Activated CD4-positive, alpha-beta T cell treated with anti-CD3 and anti-CD28 coated beads for 24 hours (primary cell): ENCODE results near the gene NLRP10.
"Not testable (repeated sequence)": the region's sequence is repeated elsewhere in the genome, so short reads cannot be mapped to it uniquely, and the experiment has no call there.

Experiments used
- DNase-seq, 2 donors: peaks; one replicate each; pipeline ENCODE4 v3.0.0-alpha.2; 2020; ENCODE audit warnings: low read depth in 2 of 2

NLRP10 gene, protein sequence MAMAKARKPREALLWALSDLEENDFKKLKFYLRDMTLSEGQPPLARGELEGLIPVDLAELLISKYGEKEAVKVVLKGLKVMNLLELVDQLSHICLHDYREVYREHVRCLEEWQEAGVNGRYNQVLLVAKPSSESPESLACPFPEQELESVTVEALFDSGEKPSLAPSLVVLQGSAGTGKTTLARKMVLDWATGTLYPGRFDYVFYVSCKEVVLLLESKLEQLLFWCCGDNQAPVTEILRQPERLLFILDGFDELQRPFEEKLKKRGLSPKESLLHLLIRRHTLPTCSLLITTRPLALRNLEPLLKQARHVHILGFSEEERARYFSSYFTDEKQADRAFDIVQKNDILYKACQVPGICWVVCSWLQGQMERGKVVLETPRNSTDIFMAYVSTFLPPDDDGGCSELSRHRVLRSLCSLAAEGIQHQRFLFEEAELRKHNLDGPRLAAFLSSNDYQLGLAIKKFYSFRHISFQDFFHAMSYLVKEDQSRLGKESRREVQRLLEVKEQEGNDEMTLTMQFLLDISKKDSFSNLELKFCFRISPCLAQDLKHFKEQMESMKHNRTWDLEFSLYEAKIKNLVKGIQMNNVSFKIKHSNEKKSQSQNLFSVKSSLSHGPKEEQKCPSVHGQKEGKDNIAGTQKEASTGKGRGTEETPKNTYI

GRCh38 chr11:7965386-7965785 lies at the start of gene NLRP10:
TSS of gene NLRP10 (minus strand) at chr11:7965447. CDS start at chr11:7963495, 1,952 bp downstream.
- DNase-seq = no peak

DNA sequence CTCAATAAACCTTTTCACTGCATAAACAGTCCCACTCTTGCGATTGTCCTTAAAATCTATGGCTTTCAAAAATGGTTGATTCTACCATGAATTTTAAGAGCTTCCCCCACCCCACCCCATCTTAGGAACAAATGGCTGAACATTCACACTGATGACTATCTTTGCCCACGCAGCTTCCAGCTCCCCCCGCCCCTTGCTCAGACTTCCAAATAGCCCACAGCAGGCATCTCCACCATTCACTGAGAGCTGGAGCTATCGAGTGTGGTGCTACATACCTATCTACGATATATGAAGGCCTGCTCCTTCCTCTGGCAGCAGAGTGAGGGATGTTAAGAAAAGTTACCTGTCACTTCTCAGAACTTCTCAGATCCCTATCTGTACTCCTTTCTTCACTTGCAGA lies 48.6 kb upstream of the NLRP10 start:
- DNase-seq = no peak

- no peak for DNase-seq
Observed at GRCh38 chr11:8011981-8012444, 46.8 kb upstream of the NLRP10 start.

- DNase-seq = no peak
Observed at GRCh38 chr11:8011371-8011770, 46.1 kb upstream of the NLRP10 start.

- no peak for DNase-seq
Observed at GRCh38 chr11:8009856-8010255, 44.6 kb upstream of the NLRP10 start.

- no peak for DNase-seq
Observed at GRCh38 chr11:8008212-8008611, 43.0 kb upstream of the NLRP10 start.

- DNase-seq = peak in 1 of 2 donors; percentile 31
Observed at GRCh38 chr11:8006349-8006977, 41.2 kb upstream of the NLRP10 start.

DNA sequence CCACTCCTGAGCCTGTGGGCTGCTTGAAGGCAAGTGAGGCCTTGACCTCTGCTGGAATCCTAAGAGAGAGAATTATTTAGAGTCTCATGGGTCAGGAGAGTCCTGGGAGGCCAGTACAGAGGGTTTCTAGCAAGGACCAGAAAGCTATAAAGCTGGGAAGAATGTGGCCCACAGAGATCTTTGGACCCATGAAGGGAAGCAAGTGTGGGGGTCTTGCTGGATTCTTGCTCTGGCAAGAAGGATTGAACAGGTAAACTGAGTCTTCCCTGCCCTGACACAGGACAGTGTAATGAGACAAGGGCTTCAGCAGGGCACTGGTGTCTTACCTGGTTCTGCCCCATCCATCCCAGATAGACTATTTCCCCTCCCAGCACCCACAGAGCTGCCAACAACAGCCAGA lies 40.3 kb upstream of the NLRP10 start:
- DNase-seq = no peak

DNA sequence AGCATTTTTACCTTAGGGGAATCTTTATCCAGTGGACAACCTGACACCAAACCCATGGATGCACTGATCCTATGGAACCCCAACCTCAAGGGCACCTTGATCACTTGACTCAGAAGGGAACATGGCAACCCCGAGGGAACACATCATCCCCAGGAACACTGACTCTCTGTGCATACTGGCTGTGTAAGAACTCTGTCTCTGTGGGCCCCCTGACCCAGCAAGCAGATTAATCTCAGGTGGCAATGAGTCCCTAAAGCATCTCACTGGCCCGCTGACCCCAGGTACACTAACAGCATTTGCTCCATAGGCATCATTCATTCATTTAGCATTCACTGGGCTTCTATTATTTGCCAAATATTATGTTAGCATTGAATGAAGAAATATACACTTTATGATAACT lies 38.8 kb upstream of the NLRP10 start:
- DNase-seq = no peak

DNA sequence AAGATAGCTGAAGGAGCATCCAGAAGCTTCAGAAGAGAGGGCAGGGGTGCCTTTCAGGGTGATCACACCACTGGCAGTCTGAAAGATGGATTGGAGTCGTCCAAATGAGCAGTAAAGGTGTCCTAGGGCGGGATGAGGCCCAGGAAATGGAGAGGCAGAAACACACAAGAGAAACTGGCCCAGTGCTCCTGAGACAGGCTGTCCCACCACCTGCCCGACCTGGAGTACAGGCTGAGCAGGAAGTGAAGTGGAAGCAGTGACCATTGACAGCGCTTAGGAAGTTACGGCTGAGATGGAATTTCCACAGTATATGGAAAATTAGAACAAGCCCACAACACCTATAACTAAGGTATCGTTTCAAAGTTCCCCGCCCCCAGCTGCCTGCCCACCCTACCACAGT lies 37.9 kb upstream of the NLRP10 start:
- no peak for DNase-seq

DNA sequence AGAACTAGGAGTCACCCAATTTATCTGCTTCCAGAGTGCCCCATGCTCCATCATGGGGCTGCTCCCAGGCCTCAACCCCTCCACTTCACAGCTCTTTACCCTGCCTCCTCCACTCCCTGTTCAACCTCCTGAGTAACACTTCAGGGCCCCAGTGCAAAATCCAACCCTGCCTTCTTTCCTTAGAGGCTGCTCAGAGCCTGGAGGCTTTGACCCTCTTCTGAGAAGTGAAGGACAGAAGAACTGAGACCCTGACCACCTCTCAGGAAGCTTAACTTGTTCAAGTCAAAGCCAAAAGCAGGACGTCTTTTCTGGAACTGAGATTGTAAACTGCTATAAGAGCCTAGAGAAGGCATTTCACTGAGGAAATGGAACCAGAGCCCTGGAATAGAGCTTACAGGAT lies 37.4 kb upstream of the NLRP10 start:
- no peak for DNase-seq

DNA sequence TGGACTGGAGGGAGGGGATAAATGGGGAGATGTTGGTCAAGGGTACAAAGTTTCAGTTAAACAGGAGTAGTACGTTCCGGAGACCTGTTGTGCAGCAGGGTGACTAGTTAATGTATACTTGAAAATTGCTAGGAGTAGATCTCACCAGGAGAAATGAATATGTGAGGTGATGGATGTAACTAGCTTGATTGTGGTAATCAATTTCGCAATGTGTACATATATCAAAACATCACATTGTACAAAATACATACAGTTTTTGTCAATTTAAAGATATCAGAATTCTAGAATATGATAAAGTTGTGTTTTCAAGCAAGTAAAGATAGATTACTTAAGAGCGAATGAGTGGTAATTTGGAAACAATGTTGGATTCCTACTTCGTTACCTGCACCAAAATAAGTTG lies 35.1 kb upstream of the NLRP10 start:
- DNase-seq = no peak

- no peak for DNase-seq
Observed at GRCh38 chr11:7999795-8000194, 34.5 kb upstream of the NLRP10 start.

GRCh38 chr11:7994581-7995278 lies 29.5 kb upstream of the NLRP10 start:
- no peak for DNase-seq

- not testable (repeated sequence) for DNase-seq
Observed at GRCh38 chr11:7987560-7987883, 22.3 kb upstream of the NLRP10 start.

GRCh38 chr11:7986768-7987559 lies 21.7 kb upstream of the NLRP10 start, which contains the start of gene EIF3F:
TSS of gene EIF3F (plus strand) at chr11:7987337. CDS start at chr11:7987353, 16 bp downstream.
- peak; percentile 73 to 87 for DNase-seq

GRCh38 chr11:7983832-7984590 lies 18.8 kb upstream of the NLRP10 start:
- no peak for DNase-seq

GRCh38 chr11:7982582-7983119 lies 17.4 kb upstream of the NLRP10 start:
- no peak for DNase-seq

- no peak for DNase-seq
Observed at GRCh38 chr11:7981619-7982157, 16.4 kb upstream of the NLRP10 start.
